ENCODE measurements around the gene ZNF516. TPM values are rescaled to one million over a fixed set of nuclear protein-coding genes. Genes with fewer than 3 reads are reported as not detected.

Gene ZNF516
- total and polyA plus RNA-seq, 4 donors, result 2.5 to 12.2 (median 7.6) TPM

GRCh38 chr18:76425146-76426131 lies 69.6 kb downstream of the ZNF516 start (continued):
- TF ChIP-seq CTCF (IDR thresholded peaks at IDR 0.05; ENCODE audit: low read depth, low read length, missing input control) (no peak), RAD21 (IDR thresholded peaks at IDR 0.05) (no peak), EGR1 (IDR thresholded peaks at IDR 0.05; ENCODE audit: low read depth in 2 of 2) (no peak), FOXA2 (IDR thresholded peaks at IDR 0.05) (no peak), RXRA (IDR thresholded peaks at IDR 0.05) (no peak), TAF1 (conservative IDR thresholded peaks at IDR 0.05) (no peak)

- H3K27ac ChIP-seq (ENCODE audit: low read depth in 1 of 2, low read length in 2 of 2), result no peak overlapping the region
- no peaks in the 10 kb centered on the region for H3K27me3 ChIP-seq (ENCODE audit: control insufficient read depth in 4 of 4, insufficient read depth in 4 of 4, low read length in 3 of 4)
- H3K4me3 ChIP-seq (ENCODE audit: low read depth in 1 of 3, low read length in 3 of 3), result no peak overlapping the region
- no peaks in the 10 kb centered on the region for H3K9me3 ChIP-seq (ENCODE audit: control insufficient read depth in 4 of 4, low read length in 3 of 4)
- no peak overlapping the region for H3K9ac ChIP-seq (ENCODE audit: low read depth in 1 of 2, low read length in 2 of 2)
- 96% methylated on average over 7 of the region's 7 CpGs for WGBS
- no peak for TF ChIP-seq NR2F2 (IDR thresholded peaks at IDR 0.05)
- H3K36me3 ChIP-seq (ENCODE audit: control insufficient read depth in 4 of 4, insufficient read depth in 3 of 4, low read depth in 1 of 4, low read length in 3 of 4), result no peaks in the 10 kb centered on the region
- no peak for DNase-seq (ENCODE audit: low spot score)
- peaks cover 0 to 11% (median 1%) of the 10 kb centered on the region in 4 donors for H3K4me1 ChIP-seq (ENCODE audit: control insufficient read depth in 4 of 4, insufficient read depth in 4 of 4, low read length in 3 of 4)
These were observed 72.2 kb downstream of the ZNF516 start for GRCh38 chr18:76422838-76423237.

- H3K4me1 ChIP-seq (ENCODE audit: control insufficient read depth in 4 of 4, insufficient read depth in 4 of 4, low read length in 3 of 4), result peaks cover 0 to 13% (median 3%) of the 10 kb centered on the region in 4 donors
- no peak overlapping the region for H3K9ac ChIP-seq (ENCODE audit: low read depth in 1 of 2, low read length in 2 of 2)
- TF ChIP-seq REST (IDR thresholded peaks at IDR 0.05) (no peak), YY1 (IDR thresholded peaks at IDR 0.05) (no peak), CTCF (IDR thresholded peaks at IDR 0.05; ENCODE audit: low read depth, low read length, missing input control) (no peak), TAF1 (conservative IDR thresholded peaks at IDR 0.05) (no peak), SP1 (IDR thresholded peaks at IDR 0.05) (no peak), NR2F2 (IDR thresholded peaks at IDR 0.05) (no peak), ATF3 (IDR thresholded peaks at IDR 0.05) (no peak), FOXA1 (IDR thresholded peaks at IDR 0.05) (no peak)
- WGBS, result 95% methylated on average over 11 of the region's 11 CpGs
- H3K9me3 ChIP-seq (ENCODE audit: control insufficient read depth in 4 of 4, low read length in 3 of 4), result no peaks in the 10 kb centered on the region
- DNase-seq (ENCODE audit: low spot score), result no peak
- H3K27ac ChIP-seq (ENCODE audit: low read depth in 1 of 2, low read length in 2 of 2), result no peak overlapping the region
- H3K36me3 ChIP-seq (ENCODE audit: control insufficient read depth in 4 of 4, insufficient read depth in 3 of 4, low read depth in 1 of 4, low read length in 3 of 4), result no peaks in the 10 kb centered on the region
- no peaks in the 10 kb centered on the region for H3K27me3 ChIP-seq (ENCODE audit: control insufficient read depth in 4 of 4, insufficient read depth in 4 of 4, low read length in 3 of 4)
- H3K4me3 ChIP-seq (ENCODE audit: low read depth in 1 of 3, low read length in 3 of 3), result no peak overlapping the region
These were observed 72.9 kb downstream of the ZNF516 start for GRCh38 chr18:76422121-76422520.

Data from liver (tissue), 9 donors.